ENCODE data around the gene KRT2.

KRT2 gene

DNA sequence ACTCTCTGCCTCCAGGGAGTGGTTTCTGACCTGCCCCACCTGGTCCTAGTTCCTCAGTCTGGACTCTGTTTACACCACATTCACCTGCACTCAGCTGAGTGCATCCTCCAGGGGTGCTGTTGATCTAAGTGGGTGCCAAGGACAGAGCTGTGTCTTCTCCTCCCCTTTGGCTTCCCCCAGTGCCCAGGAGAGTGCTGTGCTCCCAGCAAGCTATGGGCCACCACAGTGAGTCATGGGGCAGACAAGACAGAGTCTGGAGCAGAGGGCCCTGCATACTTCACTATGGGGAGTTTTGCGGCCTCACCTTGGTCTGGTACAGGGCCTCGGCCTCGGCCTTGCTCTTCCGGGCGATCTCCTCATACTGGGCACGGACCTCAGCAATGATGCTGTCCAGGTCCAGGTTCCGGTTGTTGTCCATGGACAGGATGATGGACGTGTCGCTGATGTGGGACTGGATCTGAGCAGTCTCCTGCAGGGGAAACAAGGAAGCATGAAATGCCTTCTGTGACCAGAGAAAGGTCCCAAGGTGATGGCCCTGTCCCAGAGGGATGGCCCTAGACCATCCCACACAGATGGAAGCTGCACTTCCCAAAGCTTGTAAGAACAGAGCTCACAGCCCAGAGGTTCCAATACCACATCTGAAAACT lies 38.5 kb downstream of the KRT2 start:
- Histone ChIP-seq H3K9me3 (ENCODE audit: control insufficient read depth, insufficient read depth, low read depth, low read length) (no peaks in the 10 kb centered on the region), H3K36me3 (ENCODE audit: control insufficient read depth in 2 of 2, insufficient read depth in 1 of 2, low read length in 2 of 2) (no peaks in the 10 kb centered on the region), H3K27ac (ENCODE audit: extremely low read depth, low read depth, low read length) (no peak overlapping the region), H3K4me3 (ENCODE audit: low read depth, low read length) (no peak overlapping the region), H3K4me1 (ENCODE audit: control insufficient read depth, insufficient read depth, low read length) (no peaks in the 10 kb centered on the region)
- no peak for TF ChIP-seq FEZF1 (tag by site-specific recombination; IDR thresholded peaks at IDR 0.05)
- TF ChIP-seq GLIS2 (tag by site-specific recombination; IDR thresholded peaks at IDR 0.05) = no peak
- TF ChIP-seq SCRT1 (tag by site-specific recombination; IDR thresholded peaks at IDR 0.05; ENCODE audit: borderline replicate concordance) = no peak
- no peak for TF ChIP-seq ZNF654 (tag by site-specific recombination; IDR thresholded peaks at IDR 0.05; ENCODE audit: low read depth)
- no peak for TF ChIP-seq ZNF785 (tag by site-specific recombination; IDR thresholded peaks at IDR 0.05)
- TF ChIP-seq ZNF670 (tag by site-specific recombination; IDR thresholded peaks at IDR 0.05; ENCODE audit: low read depth) = no peak
- TF ChIP-seq, protein P1, sequence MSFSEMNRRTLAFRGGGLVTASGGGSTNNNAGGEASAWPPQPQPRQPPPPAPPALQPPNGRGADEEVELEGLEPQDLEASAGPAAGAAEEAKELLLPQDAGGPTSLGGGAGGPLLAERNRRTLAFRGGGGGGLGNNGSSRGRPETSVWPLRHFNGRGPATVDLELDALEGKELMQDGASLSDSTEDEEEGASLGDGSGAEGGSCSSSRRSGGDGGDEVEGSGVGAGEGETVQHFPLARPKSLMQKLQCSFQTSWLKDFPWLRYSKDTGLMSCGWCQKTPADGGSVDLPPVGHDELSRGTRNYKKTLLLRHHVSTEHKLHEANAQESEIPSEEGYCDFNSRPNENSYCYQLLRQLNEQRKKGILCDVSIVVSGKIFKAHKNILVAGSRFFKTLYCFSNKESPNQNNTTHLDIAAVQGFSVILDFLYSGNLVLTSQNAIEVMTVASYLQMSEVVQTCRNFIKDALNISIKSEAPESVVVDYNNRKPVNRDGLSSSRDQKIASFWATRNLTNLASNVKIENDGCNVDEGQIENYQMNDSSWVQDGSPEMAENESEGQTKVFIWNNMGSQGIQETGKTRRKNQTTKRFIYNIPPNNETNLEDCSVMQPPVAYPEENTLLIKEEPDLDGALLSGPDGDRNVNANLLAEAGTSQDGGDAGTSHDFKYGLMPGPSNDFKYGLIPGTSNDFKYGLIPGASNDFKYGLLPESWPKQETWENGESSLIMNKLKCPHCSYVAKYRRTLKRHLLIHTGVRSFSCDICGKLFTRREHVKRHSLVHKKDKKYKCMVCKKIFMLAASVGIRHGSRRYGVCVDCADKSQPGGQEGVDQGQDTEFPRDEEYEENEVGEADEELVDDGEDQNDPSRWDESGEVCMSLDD (tag by site-specific recombination; IDR thresholded peaks at IDR 0.05) = no peak
- no peak for TF ChIP-seq ZNF140 (tag by site-specific recombination; IDR thresholded peaks at IDR 0.05)
- TF ChIP-seq ZNF335 (tag by site-specific recombination; conservative IDR thresholded peaks at IDR 0.05) = no peak
- TF ChIP-seq SP2 (tag by site-specific recombination; IDR thresholded peaks at IDR 0.05) = no peak
- no peak for TF ChIP-seq RBAK (tag by site-specific recombination; IDR thresholded peaks at IDR 0.05)
- no peak for TF ChIP-seq ZFP37 (tag by site-specific recombination; IDR thresholded peaks at IDR 0.05)
- TF ChIP-seq OVOL3 (tag by site-specific recombination; IDR thresholded peaks at IDR 0.05) = no peak
- TF ChIP-seq ZSCAN16 (tag by site-specific recombination; IDR thresholded peaks at IDR 0.05) = no peak
- TF ChIP-seq OSR2 (tag by site-specific recombination; IDR thresholded peaks at IDR 0.05) = no peak
- no peak for TF ChIP-seq ZNF404 (tag by site-specific recombination; IDR thresholded peaks at IDR 0.05)
- TF ChIP-seq SCRT2 (tag by site-specific recombination; IDR thresholded peaks at IDR 0.05) = no peak
- TF ChIP-seq ZNF529 (tag by site-specific recombination; IDR thresholded peaks at IDR 0.05; ENCODE audit: insufficient replicate concordance) = no peak
- ChIA-PET POLR2A (no interaction called here), CTCF (no interaction called here)

DNA sequence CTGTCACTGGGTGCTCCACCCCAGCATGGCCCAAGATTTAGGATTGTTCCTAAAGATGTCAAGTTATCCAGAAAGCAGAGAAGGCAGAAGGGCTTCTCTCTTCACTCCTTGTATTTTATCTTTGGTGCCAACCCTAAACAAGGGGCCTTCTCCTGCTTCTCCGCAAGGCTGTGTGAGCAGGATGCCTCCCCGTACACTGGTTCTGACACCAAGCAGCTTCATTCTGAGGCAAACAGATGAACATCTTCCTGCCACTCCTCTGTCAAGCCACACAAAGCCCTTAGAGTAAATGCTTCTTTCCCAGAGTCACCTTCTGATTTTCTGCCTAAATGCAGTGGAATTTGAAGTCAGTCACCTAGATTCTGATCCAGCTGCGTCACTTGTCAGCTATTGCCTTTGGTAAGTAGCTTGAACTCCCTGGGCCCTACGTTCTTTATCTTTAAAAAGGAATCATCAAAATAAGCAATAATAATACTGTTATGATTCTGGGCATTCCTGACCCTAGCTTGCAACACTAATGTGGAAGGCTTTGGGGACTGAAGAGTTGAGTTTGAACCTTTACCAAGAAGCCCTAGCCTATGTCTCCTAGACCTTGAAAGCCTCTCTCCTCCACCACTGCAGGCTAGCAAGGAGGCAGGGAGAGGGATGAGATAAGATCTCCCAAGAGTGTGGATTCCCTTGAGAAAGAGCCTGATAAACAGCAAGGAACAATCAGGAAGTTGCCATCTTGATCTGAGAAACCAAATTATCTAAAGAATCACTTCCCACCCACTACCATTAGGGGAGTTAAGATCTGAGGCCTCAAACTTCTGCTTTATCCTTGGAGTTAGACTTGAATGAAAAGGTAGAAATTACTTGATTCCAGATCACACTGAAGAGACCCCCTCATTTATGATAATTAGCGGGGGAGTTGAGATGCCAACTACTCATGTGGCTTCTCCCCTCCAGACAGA lies 39.3 kb downstream of the KRT2 start:
- ChIA-PET CTCF (interaction anchor here (0.6 to 1.3 kb wide), 3 partner anchors 15 to 456 kb away, joined by 3 to 5 read pairs (median 4); no protein-coding TSS in a partner anchor), POLR2A (interaction anchor here (0.6 kb wide), 1 partner anchor 185 kb away, joined by 3 read pairs; no protein-coding TSS in a partner anchor)
- no peak overlapping the region for H3K4me3 ChIP-seq (ENCODE audit: low read depth, low read length)
- no peaks in the 10 kb centered on the region for H3K4me1 ChIP-seq (ENCODE audit: control insufficient read depth, insufficient read depth, low read length)
- H3K9me3 ChIP-seq (ENCODE audit: control insufficient read depth, insufficient read depth, low read depth, low read length) = no peaks in the 10 kb centered on the region
- H3K27ac ChIP-seq (ENCODE audit: extremely low read depth, low read depth, low read length) = no peak overlapping the region
- H3K36me3 ChIP-seq (ENCODE audit: control insufficient read depth in 2 of 2, insufficient read depth in 1 of 2, low read length in 2 of 2) = no peaks in the 10 kb centered on the region
- no peak for TF ChIP-seq ZNF830 (tag by site-specific recombination; IDR thresholded peaks at IDR 0.05; ENCODE audit: low read depth)
- no peak for TF ChIP-seq ZNF239 (tag by site-specific recombination; IDR thresholded peaks at IDR 0.05)
- TF ChIP-seq ZNF324 (tag by site-specific recombination; IDR thresholded peaks at IDR 0.05) = no peak
- no peak for TF ChIP-seq GLI2 (tag by site-specific recombination; IDR thresholded peaks at IDR 0.05; ENCODE audit: borderline replicate concordance, low read depth)
- TF ChIP-seq ZNF707 (tag by site-specific recombination; IDR thresholded peaks at IDR 0.05) = no peak
- TF ChIP-seq, protein P2, sequence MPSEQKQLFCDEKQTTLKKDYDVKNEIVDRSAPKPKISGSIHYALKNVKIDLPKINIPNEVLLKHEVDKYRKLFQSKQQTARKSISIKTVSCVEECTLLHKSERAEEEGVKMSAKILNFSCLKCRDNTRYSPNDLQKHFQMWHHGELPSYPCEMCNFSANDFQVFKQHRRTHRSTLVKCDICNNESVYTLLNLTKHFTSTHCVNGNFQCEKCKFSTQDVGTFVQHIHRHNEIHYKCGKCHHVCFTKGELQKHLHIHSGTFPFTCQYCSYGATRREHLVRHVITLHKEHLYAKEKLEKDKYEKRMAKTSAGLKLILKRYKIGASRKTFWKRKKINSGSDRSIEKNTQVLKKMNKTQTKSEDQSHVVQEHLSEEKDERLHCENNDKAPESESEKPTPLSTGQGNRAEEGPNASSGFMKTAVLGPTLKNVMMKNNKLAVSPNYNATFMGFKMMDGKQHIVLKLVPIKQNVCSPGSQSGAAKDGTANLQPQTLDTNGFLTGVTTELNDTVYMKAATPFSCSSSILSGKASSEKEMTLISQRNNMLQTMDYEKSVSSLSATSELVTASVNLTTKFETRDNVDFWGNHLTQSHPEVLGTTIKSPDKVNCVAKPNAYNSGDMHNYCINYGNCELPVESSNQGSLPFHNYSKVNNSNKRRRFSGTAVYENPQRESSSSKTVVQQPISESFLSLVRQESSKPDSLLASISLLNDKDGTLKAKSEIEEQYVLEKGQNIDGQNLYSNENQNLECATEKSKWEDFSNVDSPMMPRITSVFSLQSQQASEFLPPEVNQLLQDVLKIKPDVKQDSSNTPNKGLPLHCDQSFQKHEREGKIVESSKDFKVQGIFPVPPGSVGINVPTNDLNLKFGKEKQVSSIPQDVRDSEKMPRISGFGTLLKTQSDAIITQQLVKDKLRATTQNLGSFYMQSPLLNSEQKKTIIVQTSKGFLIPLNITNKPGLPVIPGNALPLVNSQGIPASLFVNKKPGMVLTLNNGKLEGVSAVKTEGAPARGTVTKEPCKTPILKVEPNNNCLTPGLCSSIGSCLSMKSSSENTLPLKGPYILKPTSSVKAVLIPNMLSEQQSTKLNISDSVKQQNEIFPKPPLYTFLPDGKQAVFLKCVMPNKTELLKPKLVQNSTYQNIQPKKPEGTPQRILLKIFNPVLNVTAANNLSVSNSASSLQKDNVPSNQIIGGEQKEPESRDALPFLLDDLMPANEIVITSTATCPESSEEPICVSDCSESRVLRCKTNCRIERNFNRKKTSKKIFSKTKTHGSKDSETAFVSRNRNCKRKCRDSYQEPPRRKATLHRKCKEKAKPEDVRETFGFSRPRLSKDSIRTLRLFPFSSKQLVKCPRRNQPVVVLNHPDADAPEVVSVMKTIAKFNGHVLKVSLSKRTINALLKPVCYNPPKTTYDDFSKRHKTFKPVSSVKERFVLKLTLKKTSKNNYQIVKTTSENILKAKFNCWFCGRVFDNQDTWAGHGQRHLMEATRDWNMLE (tag by site-specific recombination; conservative IDR thresholded peaks at IDR 0.05; ENCODE audit: low read depth) = no peak
- no peak for TF ChIP-seq ZNF138 (tag by site-specific recombination; IDR thresholded peaks at IDR 0.05; ENCODE audit: borderline replicate concordance)
- TF ChIP-seq GFI1B (tag by site-specific recombination; IDR thresholded peaks at IDR 0.05) = no peak
